Spinal cord (tissue), 10 donors: ENCODE data around the gene SPECC1. TPM values are rescaled to one million over a fixed set of nuclear protein-coding genes. Genes with fewer than 3 reads are reported as not detected.

Source experiments
- DNase-seq, 6 donors: peaks; one replicate each; pipeline versions ENCODE4 v3.0.0 to v3.0.0-alpha.2; 2013 to 2015; ENCODE audit warnings: low spot score in 6 of 6, low read depth in 4 of 6
- H3K27ac ChIP-seq: one replicate; pipeline ENCODE4 v1.5.1; 2013; ENCODE audit warnings: low read depth, low read length, control low read depth
- H3K27me3 ChIP-seq: one replicate; pipeline ENCODE4 v1.6.1; 2013; ENCODE audit warnings: low read length; ENCODE audit not compliant: control insufficient read depth, insufficient read depth
- H3K36me3 ChIP-seq: one replicate; pipeline ENCODE4 v1.6.1; 2013; ENCODE audit warnings: low read length; ENCODE audit not compliant: control insufficient read depth, insufficient read depth
- H3K4me1 ChIP-seq: one replicate; pipeline ENCODE4 v1.6.1; 2013; ENCODE audit warnings: low read length; ENCODE audit not compliant: control insufficient read depth, insufficient read depth
- H3K4me3 ChIP-seq: one replicate; pipeline ENCODE4 v1.5.1; 2013; ENCODE audit warnings: low read depth, low read length, control low read depth
- H3K9me3 ChIP-seq: one replicate; pipeline ENCODE4 v1.6.1; 2013; ENCODE audit warnings: low read length; ENCODE audit not compliant: control insufficient read depth, insufficient read depth
- WGBS: methylation state at CpG from one replicate; pipeline ENCODE4 v1.1.5; 2013; ENCODE audit warnings: missing lambda C conversion rate; ENCODE audit not compliant: insufficient coverage; 5-methylcytosine and 5-hydroxymethylcytosine counted together
- polyA plus RNA-seq, 2 donors: library from polyadenylated mRNA; unstranded; fragments of 120-200 nt; gene quantifications; one replicate each; pipeline ENCODE4 v1.2.1, GENCODE V29; 2013; ENCODE audit not compliant: insufficient read length in 2 of 2
- total RNA-seq, 2 donors: library from RNA; depleted of rRNA in 1 of 2; stranded (reverse); fragments of 120-200 nt in 1 of 2; fragments of >200 nt in 1 of 2; gene quantifications; one replicate each; pipeline versions ENCODE4 v1.2.3 to v1.2.4, GENCODE V29; 2013 to 2014
- donor health status: healthy.

The SPECC1 gene
- total and polyA plus RNA-seq, 4 donors, result 45.6 to 52.1 (median 49.9) TPM

DNA sequence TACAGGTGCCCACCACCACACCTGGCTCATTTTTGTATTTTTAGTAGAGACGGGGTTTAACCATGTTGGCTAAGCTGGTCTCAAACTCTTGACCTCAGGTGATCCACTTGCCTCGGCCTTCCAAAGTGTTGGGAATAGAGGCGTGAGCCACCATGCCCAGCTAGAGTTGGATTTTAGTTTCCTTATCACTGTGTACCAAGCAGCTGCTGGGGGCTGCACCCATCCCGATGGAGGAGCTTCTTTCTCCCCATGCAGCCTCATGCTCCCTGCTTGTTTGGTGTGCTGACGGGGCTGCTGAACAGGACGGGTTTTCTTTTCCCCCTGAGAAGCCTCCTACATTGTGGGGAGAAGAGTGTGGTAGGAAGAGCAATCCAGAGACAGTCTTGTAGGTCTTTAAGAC, 285.0 kb downstream of the SPECC1 start:
- no peak for DNase-seq
- Histone ChIP-seq H3K36me3 (peaks cover 9% of the 10 kb centered on the region), H3K27ac (no peak overlapping the region), H3K4me1 (peaks cover 5% of the 10 kb centered on the region), H3K4me3 (no peak overlapping the region), H3K27me3 (no peaks in the 10 kb centered on the region), H3K9me3 (no peaks in the 10 kb centered on the region)
- 100% methylated on average over 2 of the region's 6 CpGs for WGBS

GRCh38 chr17:20299013-20299412, 289.9 kb downstream of the SPECC1 start:
- WGBS, result 95% methylated on average over 2 of the region's 3 CpGs
- H3K27me3 ChIP-seq, result no peaks in the 10 kb centered on the region
- H3K9me3 ChIP-seq, result no peaks in the 10 kb centered on the region
- no peak for DNase-seq
- no peak overlapping the region for H3K27ac ChIP-seq
- peaks cover 18% of the 10 kb centered on the region for H3K36me3 ChIP-seq
- no peak overlapping the region for H3K4me3 ChIP-seq
- H3K4me1 ChIP-seq, result peaks cover 18% of the 10 kb centered on the region

- H3K27ac ChIP-seq, result peak overlapping the region; percentile 47
- H3K36me3 ChIP-seq, result peaks cover 18% of the 10 kb centered on the region
- H3K9me3 ChIP-seq, result no peaks in the 10 kb centered on the region
- no peaks in the 10 kb centered on the region for H3K27me3 ChIP-seq
- 84% methylated on average over 7 of the region's 9 CpGs for WGBS
- H3K4me1 ChIP-seq, result peaks cover 18% of the 10 kb centered on the region
- H3K4me3 ChIP-seq, result no peak overlapping the region
- DNase-seq, result peak in 1 of 6 donors; percentile 29
These were observed 291.3 kb downstream of the SPECC1 start for GRCh38 chr17:20300436-20300934.

GRCh38 chr17:20302246-20302917, 293.2 kb downstream of the SPECC1 start:
- Histone ChIP-seq H3K4me1 (peaks cover 18% of the 10 kb centered on the region), H3K9me3 (peaks cover 8% of the 10 kb centered on the region), H3K4me3 (no peak overlapping the region), H3K27ac (peak overlapping the region; percentile 29), H3K36me3 (peaks cover 24% of the 10 kb centered on the region), H3K27me3 (no peaks in the 10 kb centered on the region)
- DNase-seq, result peak in 3 of 6 donors; percentile 26 to 88 (median 85)
- 31% methylated on average over 6 of the region's 9 CpGs for WGBS

GRCh38 chr17:20304961-20305360, 295.8 kb downstream of the SPECC1 start:
- Histone ChIP-seq H3K27ac (no peak overlapping the region), H3K36me3 (peaks cover 15% of the 10 kb centered on the region), H3K4me3 (no peak overlapping the region), H3K9me3 (peaks cover 9% of the 10 kb centered on the region), H3K27me3 (no peaks in the 10 kb centered on the region), H3K4me1 (peaks cover 18% of the 10 kb centered on the region)
- DNase-seq, result no peak
- 95% methylated on average over 5 of the region's 5 CpGs for WGBS

- no peak for DNase-seq
- Histone ChIP-seq H3K4me1 (peaks cover 7% of the 10 kb centered on the region), H3K27me3 (no peaks in the 10 kb centered on the region), H3K9me3 (peaks cover 9% of the 10 kb centered on the region), H3K36me3 (peaks cover 10% of the 10 kb centered on the region), H3K27ac (no peak overlapping the region), H3K4me3 (no peak overlapping the region)
These were observed 297.8 kb downstream of the SPECC1 start for GRCh38 chr17:20306924-20307323.

- Histone ChIP-seq H3K36me3 (peaks cover 10% of the 10 kb centered on the region), H3K4me1 (peaks cover 2% of the 10 kb centered on the region), H3K9me3 (peaks cover 9% of the 10 kb centered on the region), H3K27ac (no peak overlapping the region), H3K4me3 (no peak overlapping the region), H3K27me3 (no peaks in the 10 kb centered on the region)
- 100% methylated on average over 1 of the region's 1 CpG for WGBS
- DNase-seq, result no peak
These were observed 298.3 kb downstream of the SPECC1 start for GRCh38 chr17:20307326-20307910.

GRCh38 chr17:20310481-20310880, 301.3 kb downstream of the SPECC1 start:
- H3K4me1 ChIP-seq, result peaks cover 9% of the 10 kb centered on the region
- peaks cover 26% of the 10 kb centered on the region for H3K36me3 ChIP-seq
- H3K27me3 ChIP-seq, result no peaks in the 10 kb centered on the region
- 75% methylated on average over 5 of the region's 5 CpGs for WGBS
- no peak for DNase-seq
- no peak overlapping the region for H3K4me3 ChIP-seq
- H3K9me3 ChIP-seq, result peaks cover 9% of the 10 kb centered on the region
- no peak overlapping the region for H3K27ac ChIP-seq

GRCh38 chr17:20313306-20313705, 304.1 kb downstream of the SPECC1 start:
- WGBS, result 50% methylated on average over 10 of the region's 10 CpGs
- peak in 1 of 6 donors; percentile 46 for DNase-seq
- Histone ChIP-seq H3K9me3 (peaks cover 1% of the 10 kb centered on the region), H3K4me1 (peaks cover 11% of the 10 kb centered on the region), H3K27me3 (no peaks in the 10 kb centered on the region), H3K27ac (no peak overlapping the region), H3K36me3 (peaks cover 32% of the 10 kb centered on the region), H3K4me3 (no peak overlapping the region)

DNA sequence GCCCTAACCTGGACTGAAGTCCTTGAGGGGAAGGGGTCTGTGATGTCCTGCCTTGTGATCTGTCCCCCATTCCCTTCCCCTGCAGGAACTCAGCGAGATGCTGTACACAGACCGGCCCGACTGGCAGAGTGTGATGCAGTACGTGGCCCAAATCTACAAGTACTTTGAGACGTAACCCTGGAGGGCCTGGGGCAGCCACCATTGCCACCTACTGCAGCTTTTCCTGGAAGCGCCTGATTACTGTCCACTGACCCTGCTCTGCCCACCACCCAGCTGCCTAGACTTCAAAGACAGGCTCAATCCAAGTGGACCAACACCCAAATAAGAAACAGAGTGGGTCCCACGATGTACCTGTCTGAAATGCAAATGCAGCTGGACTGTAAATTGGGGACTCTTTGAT, 304.7 kb downstream of the SPECC1 start:
- 84% methylated on average over 6 of the region's 7 CpGs for WGBS
- H3K27ac ChIP-seq, result no peak overlapping the region
- no peak overlapping the region for H3K4me3 ChIP-seq
- no peak for DNase-seq
- H3K36me3 ChIP-seq, result peaks cover 32% of the 10 kb centered on the region
- H3K27me3 ChIP-seq, result no peaks in the 10 kb centered on the region
- no peaks in the 10 kb centered on the region for H3K9me3 ChIP-seq
- peaks cover 11% of the 10 kb centered on the region for H3K4me1 ChIP-seq
